OCI-LY3 (cell line): ENCODE data around the gene PALS2.

Experiments
- CTCF ChIP-seq: fragments of 200-600, 300-600 bp; sonication (generic); IDR thresholded peaks from 2 replicates; pipeline ENCODE4 v1.5.1; 2014; ENCODE audit warnings: antibody characterized with exemption, low read length, low read depth
- EZH2phosphoT487 ChIP-seq: fragments of 200-600 bp; shearing (Covaris generic); IDR thresholded peaks from 2 replicates; pipeline ENCODE4 v1.6.1; 2018; ENCODE audit warnings: antibody characterized with exemption, mixed run types, low read depth

- no peak for TF ChIP-seq CTCF
- TF ChIP-seq EZH2phosphoT487: no peak
These were observed 494 bp downstream of the PALS2 start for GRCh38 chr7:24573554-24574338.
